Transverse colon (tissue), 4 donors: ENCODE data around the gene KCTD1. TPM values are rescaled to one million over a fixed set of nuclear protein-coding genes. Genes with fewer than 3 reads are reported as not detected.

Experiments used
- DNase-seq: peaks from one replicate; pipeline ENCODE4 v3.0.0-alpha.2; 2019
- H3K27ac ChIP-seq, 4 donors: fragments of 200-600 bp; sonication (generic); 2 replicates each; pipeline ENCODE4 v1.5.1; 2016 to 2018; ENCODE audit warnings: inconsistent platforms in 4 of 4
- H3K27me3 ChIP-seq: fragments of 200-600 bp; sonication (generic); 2 replicates; pipeline ENCODE4 v1.5.1; 2017; ENCODE audit warnings: inconsistent platforms
- H3K36me3 ChIP-seq, 4 donors: fragments of 200-600 bp; sonication (generic); 2 replicates each; pipeline ENCODE4 v1.5.1; 2017 to 2019; ENCODE audit warnings: inconsistent platforms in 4 of 4
- H3K4me1 ChIP-seq, 4 donors: fragments of 200-600 bp; sonication (generic); 2 replicates each; pipeline ENCODE4 v1.5.1; 2017 to 2020; ENCODE audit warnings: inconsistent platforms in 4 of 4
- H3K4me3 ChIP-seq, 4 donors: fragments of 200-600 bp; sonication (generic); 1 replicate in 1 of 4; 2 replicates in 3 of 4; pipeline versions ENCODE4 v1.5.1 to v1.6.1; 2017 to 2019; ENCODE audit warnings: inconsistent platforms in 4 of 4
- H3K9me3 ChIP-seq, 2 donors: fragments of 200-600 bp; sonication (generic); 2 replicates each; pipeline ENCODE4 v1.5.1; 2017 to 2019; ENCODE audit warnings: inconsistent platforms in 2 of 2
- EP300 ChIP-seq: sonication (generic); formaldehyde crosslinking; IDR thresholded peaks from one replicate; pipeline ENCODE4 v1.6.1; 2017; ENCODE audit warnings: antibody characterized with exemption, low read depth
- POLR2A ChIP-seq: fragments of 450-650 bp; IDR thresholded peaks from one replicate; pipeline ENCODE4 v1.6.1; 2016; ENCODE audit warnings: antibody characterized with exemption, mild to moderate bottlenecking, moderate library complexity
- POLR2AphosphoS5 ChIP-seq, 3 donors: sonication (generic); formaldehyde crosslinking; IDR thresholded peaks; one replicate each; pipeline ENCODE4 v1.6.1; 2016; ENCODE audit warnings: antibody characterized with exemption in 3 of 3
- WGBS, 2 donors: methylation state at CpG; one replicate each; pipeline ENCODE4 v1.1.5; 2018; ENCODE audit warnings: low coverage in 1 of 2; 5-methylcytosine and 5-hydroxymethylcytosine counted together
- in situ Hi-C, 4 donors: fragments of 200-750 bp; cut with MboI; loops; one replicate each; pipeline versions ENCODE4 v1.15.0 to v1.15.1; 2017; ENCODE audit warnings: low sequenced_read_pairs in 3 of 4, low pct_ligation_motif_present in 1 of 4, low pct_unique_long_range_greater_than_20kb in 1 of 4
- intact Hi-C: fragments of 100-400 bp; cut with DNase I; formaldehyde crosslinking; loops from one replicate; pipeline ENCODE4 v1.15.1; 2023; ENCODE audit warnings: low total_unique reads
- total RNA-seq, 4 donors: library from RNA; depleted of rRNA; stranded (reverse); fragments of >200 nt; gene quantifications; one replicate each; pipeline ENCODE4 v1.1.0, GENCODE V29; 2016
- TF ChIP-seq, protein P1 (sequence below), 5 experiments: fragments of 200-600 bp in 3 of 5; fragments of 450-650 bp in 2 of 5; sonication (generic) in 3 of 5; IDR thresholded peaks; 1 replicate in 2 of 5; 2 replicates in 3 of 5; pipeline ENCODE4 v1.5.1; 2016 to 2017; ENCODE audit warnings: antibody characterized with exemption in 5 of 5, inconsistent platforms in 3 of 5, mild to moderate bottlenecking in 2 of 5, moderate library complexity in 1 of 5

KCTD1 gene
- total RNA-seq, 4 donors from 2014 or later, result 9.0 to 42.3 (median 13.5) TPM

DNA sequence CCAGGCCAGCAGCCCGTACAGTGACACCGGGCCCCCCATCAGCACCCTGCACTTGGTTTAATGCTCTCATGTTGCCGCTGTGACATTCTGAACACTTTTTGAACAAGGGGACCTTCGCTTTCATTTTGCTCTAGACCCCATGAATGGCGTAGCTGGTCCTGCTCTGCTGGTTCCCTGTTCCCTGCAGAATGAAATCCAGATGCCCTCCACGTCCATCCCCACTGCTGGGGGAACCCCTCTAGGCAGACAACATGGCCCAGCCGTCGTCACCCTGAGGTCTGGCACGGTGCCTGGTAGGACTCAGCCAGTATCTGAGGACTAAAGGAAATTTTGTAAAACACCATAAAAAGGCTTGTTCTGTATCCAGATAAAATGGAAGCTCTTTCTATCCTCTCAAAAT lies 128.6 kb downstream of the KCTD1 start:
- TF ChIP-seq, protein P1, sequence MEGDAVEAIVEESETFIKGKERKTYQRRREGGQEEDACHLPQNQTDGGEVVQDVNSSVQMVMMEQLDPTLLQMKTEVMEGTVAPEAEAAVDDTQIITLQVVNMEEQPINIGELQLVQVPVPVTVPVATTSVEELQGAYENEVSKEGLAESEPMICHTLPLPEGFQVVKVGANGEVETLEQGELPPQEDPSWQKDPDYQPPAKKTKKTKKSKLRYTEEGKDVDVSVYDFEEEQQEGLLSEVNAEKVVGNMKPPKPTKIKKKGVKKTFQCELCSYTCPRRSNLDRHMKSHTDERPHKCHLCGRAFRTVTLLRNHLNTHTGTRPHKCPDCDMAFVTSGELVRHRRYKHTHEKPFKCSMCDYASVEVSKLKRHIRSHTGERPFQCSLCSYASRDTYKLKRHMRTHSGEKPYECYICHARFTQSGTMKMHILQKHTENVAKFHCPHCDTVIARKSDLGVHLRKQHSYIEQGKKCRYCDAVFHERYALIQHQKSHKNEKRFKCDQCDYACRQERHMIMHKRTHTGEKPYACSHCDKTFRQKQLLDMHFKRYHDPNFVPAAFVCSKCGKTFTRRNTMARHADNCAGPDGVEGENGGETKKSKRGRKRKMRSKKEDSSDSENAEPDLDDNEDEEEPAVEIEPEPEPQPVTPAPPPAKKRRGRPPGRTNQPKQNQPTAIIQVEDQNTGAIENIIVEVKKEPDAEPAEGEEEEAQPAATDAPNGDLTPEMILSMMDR (IDR thresholded peaks at IDR 0.05), result no peak
- no peaks in the 10 kb centered on the region for H3K4me1 ChIP-seq
- DNase-seq, result no peak
- intact Hi-C loops (no loop called here), in situ Hi-C loops (no loop called here)
- H3K27me3 ChIP-seq, result no peaks in the 10 kb centered on the region
- no peak overlapping the region for H3K27ac ChIP-seq
- no peak overlapping the region for H3K4me3 ChIP-seq
- H3K36me3 ChIP-seq, result no peaks in the 10 kb centered on the region
- 74 to 85% methylated on average over 5 to 9 of the region's 9 CpGs for WGBS, 2 donors
- no peaks in the 10 kb centered on the region for H3K9me3 ChIP-seq

DNA sequence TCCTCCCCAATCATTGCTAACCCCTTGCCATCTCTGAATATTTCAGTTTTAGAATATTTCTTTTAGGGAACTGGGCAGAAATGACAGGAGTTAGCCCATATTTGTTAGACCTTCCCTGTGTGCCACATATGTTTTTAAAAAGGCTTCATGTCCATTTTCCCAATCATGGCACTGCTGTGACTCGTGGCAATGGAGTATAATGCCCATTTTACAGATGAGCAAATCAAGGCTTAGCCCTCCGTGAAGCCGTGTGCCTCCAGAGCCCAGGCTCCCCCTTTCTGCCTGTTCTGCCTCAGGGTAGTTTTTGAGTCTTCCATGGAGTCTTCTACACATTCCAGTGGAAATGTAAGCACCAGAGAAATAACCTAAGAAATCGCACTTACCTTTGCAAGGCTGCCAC lies 130.1 kb downstream of the KCTD1 start:
- in situ Hi-C loops, result no loop called here
- H3K27ac ChIP-seq, result no peak overlapping the region
- no peak for TF ChIP-seq POLR2AphosphoS5 (IDR thresholded peaks at IDR 0.05)
- TF ChIP-seq, protein P1 (IDR thresholded peaks at IDR 0.05), result no peak
- no peak for TF ChIP-seq POLR2A
- no peak for TF ChIP-seq EP300
- no peaks in the 10 kb centered on the region for H3K27me3 ChIP-seq
- no peaks in the 10 kb centered on the region for H3K4me1 ChIP-seq
- H3K36me3 ChIP-seq, result no peaks in the 10 kb centered on the region
- intact Hi-C loops, result no loop called here
- no peak for DNase-seq
- H3K9me3 ChIP-seq, result no peaks in the 10 kb centered on the region
- WGBS, 2 donors, result 88 to 100% methylated on average over 1 to 4 of the region's 4 CpGs
- H3K4me3 ChIP-seq, result no peak overlapping the region

DNA sequence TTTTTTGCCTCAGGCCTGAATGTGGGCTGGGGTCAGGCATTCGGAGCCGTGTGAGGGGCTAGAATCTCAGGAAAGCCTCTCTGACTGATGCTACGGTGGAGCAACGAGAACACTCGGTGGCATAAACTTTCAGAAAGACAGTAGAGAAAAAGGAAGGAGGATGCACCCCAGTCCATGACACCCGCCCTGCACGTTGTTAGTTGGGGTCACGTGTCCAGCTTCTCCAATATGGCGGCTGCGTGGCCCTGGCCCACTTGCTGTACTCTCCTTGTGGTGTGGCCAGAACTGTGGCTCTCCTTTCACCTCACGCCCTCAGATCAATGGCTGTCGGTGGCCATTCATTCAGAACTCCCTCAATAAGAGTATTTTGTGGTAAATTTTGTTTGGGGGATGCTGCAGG lies 131.2 kb downstream of the KCTD1 start:
- 97 to 99% methylated on average over 5 to 12 of the region's 12 CpGs for WGBS, 2 donors

DNA sequence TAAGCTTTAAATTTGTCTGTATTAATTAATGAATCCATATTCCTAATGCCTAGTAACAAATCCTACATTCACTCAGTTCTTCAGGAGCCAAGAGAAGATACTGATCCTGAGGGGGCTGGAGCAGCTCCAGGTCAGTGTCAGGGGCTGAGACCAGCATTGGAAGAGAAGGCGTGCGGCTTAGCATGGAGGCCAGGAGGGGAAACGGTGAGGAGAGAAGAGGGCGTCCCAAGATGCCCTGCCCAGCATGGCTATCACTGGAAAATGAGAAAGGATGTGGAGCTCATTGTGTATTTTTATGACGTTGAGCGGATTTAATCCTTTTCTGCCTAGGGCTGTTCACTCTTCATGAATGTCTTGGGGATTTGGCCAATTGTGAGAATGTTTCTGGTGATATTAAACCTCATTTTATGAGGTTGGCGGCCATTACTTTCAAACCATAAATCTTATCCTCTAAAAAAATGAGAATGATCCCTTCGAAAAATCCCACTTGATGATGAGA lies 131.7 kb downstream of the KCTD1 start:
- intact Hi-C loops, result no loop called here

More for the DNA sequence above, 131.2 kb downstream of the KCTD1 start:
- TF ChIP-seq, protein P1 (IDR thresholded peaks at IDR 0.05), result no peak
- TF ChIP-seq POLR2AphosphoS5 (IDR thresholded peaks at IDR 0.05), result no peak
- TF ChIP-seq POLR2A, result no peak
- TF ChIP-seq EP300, result no peak
- no peaks in the 10 kb centered on the region for H3K9me3 ChIP-seq
- in situ Hi-C loops, result no loop called here
- DNase-seq, result no peak
- no peak overlapping the region for H3K4me3 ChIP-seq
- H3K27ac ChIP-seq, result no peak overlapping the region
- no peaks in the 10 kb centered on the region for H3K27me3 ChIP-seq
- H3K4me1 ChIP-seq, result no peaks in the 10 kb centered on the region
- H3K36me3 ChIP-seq, result no peaks in the 10 kb centered on the region
- intact Hi-C loops, result no loop called here

More for the DNA sequence above, 131.7 kb downstream of the KCTD1 start:
- Histone ChIP-seq H3K4me1 (no peaks in the 10 kb centered on the region), H3K4me3 (no peak overlapping the region), H3K27ac (no peak overlapping the region), H3K36me3 (no peaks in the 10 kb centered on the region), H3K9me3 (no peaks in the 10 kb centered on the region), H3K27me3 (no peaks in the 10 kb centered on the region)
- no peak for TF ChIP-seq POLR2A
- TF ChIP-seq, protein P1 (IDR thresholded peaks at IDR 0.05), result no peak
- no peak for TF ChIP-seq EP300
- no peak for TF ChIP-seq POLR2AphosphoS5 (IDR thresholded peaks at IDR 0.05)
- 83 to 94% methylated on average over 5 to 8 of the region's 8 CpGs for WGBS, 2 donors
- in situ Hi-C loops, result no loop called here
- DNase-seq, result no peak
